ENCODE results near the gene C17orf58. TPM values are rescaled to one million over a fixed set of nuclear protein-coding genes. Genes with fewer than 3 reads are reported as not detected.
"Not testable (repeated sequence)": the region's sequence is repeated elsewhere in the genome, so short reads cannot be mapped to it uniquely, and the experiment has no call there.

C17orf58 gene
- polyA plus RNA-seq, 1 of the 3 experiments (the other 2 are of a cell fraction), result 21.2 TPM

GRCh38 chr17:67982034-67982640 is 14.1 kb downstream of the C17orf58 start:
- WGBS (ENCODE audit: low lambda C conversion rate), result 92% methylated on average over 9 of the region's 9 CpGs
- Histone ChIP-seq H3K4me1 (ENCODE audit: control insufficient read depth in 1 of 2, insufficient read depth in 2 of 2, low read depth in 1 of 2, low read length in 1 of 2) (no peaks in the 10 kb centered on the region), H3K27me3 (ENCODE audit: insufficient read depth) (no peaks in the 10 kb centered on the region), H2AFZ (ENCODE audit: low read depth) (no peak overlapping the region), H3K9me2 (no peaks in the 10 kb centered on the region), H3K27ac (ENCODE audit: low read depth in 2 of 2, low read length in 1 of 2) (no peak overlapping the region), H3K79me2 (ENCODE audit: insufficient read depth) (no peaks in the 10 kb centered on the region), H4K20me1 (ENCODE audit: insufficient read depth) (no peaks in the 10 kb centered on the region), H3F3A (replicated peaks; ENCODE audit: insufficient read depth) (peaks cover 5% of the 10 kb centered on the region), H3K4me2 (no peak overlapping the region), H3K9ac (no peak overlapping the region), H3K4me3 (ENCODE audit: low read depth in 2 of 2, low read length in 1 of 2) (no peak overlapping the region), H3K36me3 (replicated peaks in 1 of 2; ENCODE audit: control insufficient read depth in 1 of 2, insufficient read depth in 2 of 2, low read length in 1 of 2) (peaks cover 20 to 46% of the 10 kb centered on the region in 2 experiments), H3K9me3 (no peaks in the 10 kb centered on the region)
- ChIA-PET CTCF (interaction anchor here (0.6 kb wide), 1 partner anchor 13 kb away, joined by 3 read pairs; no protein-coding TSS in a partner anchor), POLR2A (no interaction called here)
- no peak for TF ChIP-seq NRF1 (IDR thresholded peaks at IDR 0.05; ENCODE audit: low read depth, low read length)
- DNase-seq, result no peak

- CTCF ChIA-PET, result interaction anchor here (1.3 kb wide), 1 partner anchor 17 kb away, joined by 4 read pairs; no protein-coding TSS in a partner anchor
- H3K9me3 ChIP-seq; H3K9ac ChIP-seq; H2AFZ ChIP-seq (ENCODE audit: low read depth); H3K4me3 ChIP-seq (ENCODE audit: low read depth in 2 of 2, low read length in 1 of 2); H3F3A ChIP-seq (replicated peaks; ENCODE audit: insufficient read depth); H3K4me1 ChIP-seq (ENCODE audit: control insufficient read depth in 1 of 2, insufficient read depth in 2 of 2, low read depth in 1 of 2, low read length in 1 of 2); H3K4me2 ChIP-seq; H3K27me3 ChIP-seq (ENCODE audit: insufficient read depth); DNase-seq; H3K9me2 ChIP-seq; H3K27ac ChIP-seq (ENCODE audit: low read depth in 2 of 2, low read length in 1 of 2); H4K20me1 ChIP-seq (ENCODE audit: insufficient read depth); POLR2A ChIA-PET; H3K79me2 ChIP-seq (ENCODE audit: insufficient read depth): not testable (repeated sequence)
- peaks cover 22 to 54% of the 10 kb centered on the region in 2 experiments for H3K36me3 ChIP-seq (replicated peaks in 1 of 2; ENCODE audit: control insufficient read depth in 1 of 2, insufficient read depth in 2 of 2, low read length in 1 of 2)
- 60% methylated on average over 3 of the region's 3 CpGs for WGBS (ENCODE audit: low lambda C conversion rate)
Measured at GRCh38 chr17:67980883-67981282, 15.4 kb downstream of the C17orf58 start.

GRCh38 chr17:67980456-67980855 is 15.8 kb downstream of the C17orf58 start:
- Histone ChIP-seq H3K4me2 (no peak overlapping the region), H3K9me2 (no peaks in the 10 kb centered on the region), H3K4me3 (ENCODE audit: low read depth in 2 of 2, low read length in 1 of 2) (no peak overlapping the region), H2AFZ (ENCODE audit: low read depth) (no peak overlapping the region), H3K4me1 (ENCODE audit: control insufficient read depth in 1 of 2, insufficient read depth in 2 of 2, low read depth in 1 of 2, low read length in 1 of 2) (no peaks in the 10 kb centered on the region), H3K9ac (no peak overlapping the region), H3K79me2 (ENCODE audit: insufficient read depth) (no peaks in the 10 kb centered on the region), H3K9me3 (no peaks in the 10 kb centered on the region), H4K20me1 (ENCODE audit: insufficient read depth) (no peaks in the 10 kb centered on the region), H3F3A (replicated peaks; ENCODE audit: insufficient read depth) (peaks cover 5% of the 10 kb centered on the region), H3K27ac (ENCODE audit: low read depth in 2 of 2, low read length in 1 of 2) (no peak overlapping the region), H3K27me3 (ENCODE audit: insufficient read depth) (no peaks in the 10 kb centered on the region), H3K36me3 (replicated peaks in 1 of 2; ENCODE audit: control insufficient read depth in 1 of 2, insufficient read depth in 2 of 2, low read length in 1 of 2) (peaks cover 26 to 59% of the 10 kb centered on the region in 2 experiments)
- no peak for DNase-seq
- ChIA-PET CTCF (interaction anchor here (0.8 to 2.0 kb wide), 5 partner anchors 10 to 220 kb away, joined by 3 to 7 read pairs (median 4); no protein-coding TSS in a partner anchor), POLR2A (no interaction called here)
- TF ChIP-seq NFIC (IDR thresholded peaks at IDR 0.05; ENCODE audit: borderline replicate concordance) (no peak), CHD2 (IDR thresholded peaks at IDR 0.05; ENCODE audit: low read length, partially characterized antibody) (no peak), EP300 (IDR thresholded peaks at IDR 0.05; ENCODE audit: borderline replicate concordance in 1 of 2, low read depth in 1 of 2, low read length in 1 of 2) (no peak), RAD21 (IDR thresholded peaks at IDR 0.05; ENCODE audit: low read length) (no peak), USF2 (IDR thresholded peaks at IDR 0.05; ENCODE audit: borderline replicate concordance, low read depth, low read length) (no peak), TEAD4 (IDR thresholded peaks at IDR 0.05; ENCODE audit: borderline replicate concordance, insufficient read depth) (no peak), ZBTB33 (IDR thresholded peaks at IDR 0.05; ENCODE audit: borderline replicate concordance, low read depth) (no peak), PBX3 (IDR thresholded peaks at IDR 0.05) (no peak), TCF12 (IDR thresholded peaks at IDR 0.05) (no peak), POLR2AphosphoS5 (IDR thresholded peaks at IDR 0.05; ENCODE audit: low read depth, low read length) (no peak), TAF1 (IDR thresholded peaks at IDR 0.05; ENCODE audit: borderline replicate concordance, low read depth, low read length) (no peak), CTCF (IDR thresholded peaks at IDR 0.05) (no peak)
- WGBS (ENCODE audit: low lambda C conversion rate), result 91% methylated on average over 2 of the region's 2 CpGs
